Hematopoietic multipotent progenitor cell treated with erythropoietin and hydrocortisone succinate and interleukin-3 and kit ligand, for 15 days (in vitro differentiated cells): ENCODE measurements around the gene TRABD2B.

Experiments used
- DNase-seq: peaks from one replicate; pipeline ENCODE4 v3.0.0-alpha.2; 2015; ENCODE audit warnings: low spot score

Gene TRABD2B

DNA sequence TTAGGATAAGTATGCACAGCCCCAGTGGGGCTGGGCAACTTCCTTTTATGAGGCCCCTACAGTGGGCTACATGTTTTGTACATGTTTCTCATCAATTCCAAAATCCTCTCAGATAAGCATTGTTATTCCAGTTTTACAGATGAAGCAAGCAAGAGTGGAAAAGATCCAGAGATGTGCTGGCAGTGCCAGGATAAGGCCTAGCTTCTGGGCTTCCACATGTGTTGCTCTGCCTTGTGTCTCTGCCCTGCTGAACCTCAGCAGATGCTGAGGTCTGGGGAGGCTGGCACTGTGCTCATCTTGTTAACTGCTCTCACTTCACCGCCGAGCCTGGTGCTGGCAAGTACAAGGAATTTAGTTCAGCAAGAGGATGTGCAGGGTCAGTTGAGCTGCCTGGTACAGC lies 202.1 kb downstream of the TRABD2B start:
- no peak for DNase-seq

DNA sequence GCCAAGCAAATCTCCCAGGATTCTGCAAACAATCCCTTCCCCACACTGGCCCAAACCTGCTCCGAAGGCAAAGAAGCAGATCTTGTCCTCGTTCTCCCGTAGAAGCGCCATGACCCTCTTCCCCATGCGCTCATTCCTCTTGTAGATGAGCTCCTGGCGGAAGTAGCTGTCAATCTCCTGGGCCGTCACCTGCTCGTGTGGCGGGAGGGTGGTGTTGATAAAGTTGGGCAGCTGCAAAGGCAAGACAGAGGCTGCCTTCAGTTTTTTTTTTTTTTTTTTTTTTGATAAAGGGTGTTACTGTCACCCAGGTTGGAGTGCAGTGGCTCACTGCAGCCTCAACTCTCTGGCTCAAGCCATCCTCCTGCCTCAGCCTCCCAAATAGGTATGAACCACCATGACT lies 202.7 kb downstream of the TRABD2B start:
- no peak for DNase-seq

DNA sequence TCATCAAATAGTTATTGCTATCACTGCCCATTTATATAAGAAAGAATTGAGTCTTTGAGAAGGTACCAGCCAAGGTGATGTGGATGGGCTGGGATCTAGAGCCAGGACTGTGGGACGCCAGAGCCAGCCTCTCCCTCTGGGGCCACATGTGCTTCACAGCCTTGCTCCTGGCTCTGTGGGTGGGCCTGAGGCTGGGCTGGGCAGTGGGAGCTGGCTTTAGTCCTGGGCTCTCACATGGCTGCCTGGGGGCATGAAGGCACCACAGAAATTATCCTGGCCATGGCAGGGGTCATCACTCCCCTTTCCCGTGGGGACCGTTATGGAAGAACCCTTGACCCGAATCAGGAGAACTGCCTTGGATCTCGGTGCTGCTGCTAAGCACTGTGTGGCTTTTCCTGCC lies 203.1 kb downstream of the TRABD2B start:
- no peak for DNase-seq

DNA sequence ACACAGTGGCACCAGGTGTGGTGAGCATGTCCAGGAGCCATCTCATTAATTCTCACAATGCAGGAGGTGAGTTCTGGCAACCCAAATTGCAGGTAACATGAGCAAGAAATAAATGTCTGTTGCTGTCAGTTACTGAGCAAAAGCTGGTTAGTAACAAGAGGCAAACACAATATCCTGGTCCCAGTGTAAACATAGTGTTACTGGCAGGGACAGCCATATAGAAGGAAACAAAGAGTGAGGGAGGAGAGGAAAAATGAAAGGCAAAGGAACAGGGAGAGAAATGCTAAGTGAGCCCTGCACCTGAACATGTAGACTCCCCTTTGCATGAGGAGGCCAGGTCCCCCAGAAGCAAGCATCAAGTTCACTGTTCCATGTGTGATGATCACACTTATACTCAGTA lies 203.6 kb downstream of the TRABD2B start:
- DNase-seq: no peak

DNA sequence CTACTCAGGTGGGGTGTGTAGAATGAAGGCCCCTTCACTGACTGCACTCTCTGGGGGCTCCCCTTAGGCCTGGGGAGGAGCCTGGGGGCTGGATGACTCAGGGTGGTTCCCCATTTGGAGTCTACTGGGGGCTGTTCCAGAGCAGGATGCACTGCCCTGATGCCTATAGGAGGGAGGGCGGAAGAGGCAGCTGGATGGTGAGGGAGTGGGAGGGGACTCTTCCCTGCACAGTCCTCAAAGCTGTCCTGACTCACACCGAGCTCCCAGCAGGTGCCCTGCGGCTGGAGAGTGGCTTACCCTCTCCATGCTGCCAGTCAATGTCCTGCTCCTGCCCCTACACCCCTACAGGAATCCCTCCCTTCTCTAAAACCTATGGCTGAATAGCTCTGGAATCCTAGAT lies 204.4 kb downstream of the TRABD2B start:
- DNase-seq: no peak

DNA sequence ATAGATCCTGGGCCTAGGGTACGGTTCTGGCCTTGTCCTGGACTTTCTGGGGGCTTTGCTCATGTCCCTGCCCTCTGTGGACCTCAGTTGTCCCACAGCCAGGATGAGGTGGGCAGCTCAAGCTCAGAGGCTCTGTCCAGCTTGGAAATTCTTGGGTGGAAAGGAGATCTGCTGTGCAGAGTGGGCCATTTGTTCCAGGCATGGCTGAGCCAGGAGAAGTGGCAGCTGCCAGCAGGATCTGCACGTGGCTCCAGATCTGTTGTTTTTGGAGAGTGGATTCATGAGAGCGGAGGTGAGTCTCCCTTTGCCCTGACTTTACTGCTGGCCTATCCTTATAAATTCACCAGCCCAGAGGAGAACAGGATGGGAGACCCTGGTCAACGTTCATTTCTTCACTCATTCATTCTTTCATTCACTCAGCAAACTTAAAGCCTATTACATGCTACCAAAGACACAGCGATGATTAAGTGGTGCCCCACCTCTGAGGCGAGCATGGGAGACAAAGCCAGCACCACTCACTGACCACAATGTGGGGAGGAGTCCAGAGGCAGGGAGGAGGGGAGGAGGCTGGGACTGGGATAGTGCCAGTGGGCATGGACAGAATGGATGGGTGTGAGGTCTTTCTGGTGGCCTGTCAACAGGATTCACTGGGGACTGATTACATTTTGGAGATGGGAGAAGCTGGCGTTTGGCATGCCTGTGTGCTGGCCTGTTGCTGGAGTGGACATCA lies 205.1 kb downstream of the TRABD2B start:
- DNase-seq: no peak

DNA sequence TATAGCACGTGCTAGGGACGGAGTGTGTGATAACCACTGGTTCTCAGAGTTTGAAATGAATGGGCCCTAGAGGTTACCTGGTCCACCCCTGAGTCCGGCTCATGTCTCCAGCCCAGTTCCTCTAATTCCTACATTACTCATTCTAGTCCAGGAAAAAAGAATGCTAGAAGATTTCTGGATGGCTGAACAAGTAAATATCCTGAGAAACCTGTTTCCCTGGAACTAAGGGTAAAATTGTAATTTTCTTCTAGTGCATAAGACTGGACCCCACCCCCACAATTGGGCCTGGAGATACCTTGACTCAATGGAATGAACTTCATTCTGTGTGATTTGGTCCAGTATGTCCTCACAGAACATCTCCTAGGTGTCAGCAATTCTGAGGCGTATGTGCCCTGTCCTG lies 208.4 kb downstream of the TRABD2B start:
- DNase-seq: no peak

DNA sequence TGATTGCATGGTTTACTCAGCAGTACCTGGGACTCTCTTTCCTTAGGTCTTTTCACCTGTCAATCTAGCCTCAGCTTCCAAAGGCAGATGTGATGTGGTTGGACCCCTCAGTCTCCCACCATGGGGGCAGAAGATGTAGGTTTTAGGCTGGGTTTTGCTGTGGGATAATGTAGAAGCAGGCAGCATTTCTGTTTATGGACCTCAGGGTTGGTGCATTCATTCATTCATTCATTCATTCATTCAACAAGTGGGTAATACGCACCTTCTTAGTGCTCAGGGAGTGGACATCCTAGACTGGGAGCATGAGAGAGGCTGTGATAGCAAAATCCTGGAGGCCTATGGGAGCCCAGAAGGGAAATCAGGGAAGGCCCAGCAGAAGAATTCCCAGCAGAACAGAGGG lies 209.6 kb downstream of the TRABD2B start:
- DNase-seq: no peak

DNA sequence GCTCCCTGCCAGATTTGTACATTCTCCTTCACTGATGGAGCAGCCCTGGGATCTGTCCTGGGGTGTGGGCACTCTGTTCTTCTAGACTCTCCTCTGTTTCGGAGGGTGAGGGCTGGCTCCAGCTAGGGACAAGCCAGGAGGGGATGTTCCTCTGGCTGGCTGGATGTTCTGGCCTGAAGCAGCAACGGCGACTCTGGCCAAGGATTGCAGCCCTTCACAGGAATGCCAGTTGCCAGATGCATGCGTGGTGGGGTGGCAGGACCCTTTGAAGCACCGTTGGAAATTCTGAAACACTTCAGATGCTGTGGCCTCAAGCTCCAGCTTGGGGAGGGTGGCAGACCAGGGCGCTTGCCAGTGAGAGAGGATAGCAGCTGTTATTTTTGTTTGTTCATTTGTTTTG lies 210.9 kb downstream of the TRABD2B start:
- DNase-seq: no peak

DNA sequence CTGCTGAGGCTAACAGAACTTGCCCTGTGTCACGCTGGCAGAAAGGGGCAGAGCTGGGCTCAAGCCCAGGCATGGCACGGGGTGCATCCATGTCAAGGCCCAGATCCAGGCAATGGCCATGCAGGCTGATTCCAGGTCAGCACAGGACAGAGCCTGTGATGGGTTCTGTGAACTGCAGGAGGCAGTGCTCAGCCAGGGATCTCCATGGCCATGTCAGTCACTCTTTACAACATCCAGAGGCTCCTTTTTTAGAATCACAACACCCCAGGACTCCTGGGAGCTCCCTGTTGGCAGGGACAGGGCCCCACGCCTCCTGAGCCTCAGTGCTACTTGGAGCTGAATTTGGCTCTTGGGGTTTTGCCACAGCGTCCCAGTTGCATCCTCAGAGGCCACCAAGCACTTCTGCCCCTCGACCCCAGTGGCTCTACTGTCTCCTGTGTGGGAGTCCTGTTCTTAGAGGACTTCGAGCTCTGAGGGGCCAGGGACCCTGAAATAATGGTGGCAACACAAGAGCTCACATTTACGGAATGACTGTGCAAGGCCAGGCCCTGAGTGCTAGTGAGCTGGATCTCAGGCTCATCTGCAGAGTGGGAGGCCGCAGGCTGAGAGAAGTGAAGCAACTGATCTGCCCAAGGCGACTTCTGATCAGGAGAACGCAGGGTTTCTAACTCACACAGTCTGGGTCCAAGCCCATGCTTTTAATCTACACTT lies 211.5 kb downstream of the TRABD2B start:
- DNase-seq: no peak

DNA sequence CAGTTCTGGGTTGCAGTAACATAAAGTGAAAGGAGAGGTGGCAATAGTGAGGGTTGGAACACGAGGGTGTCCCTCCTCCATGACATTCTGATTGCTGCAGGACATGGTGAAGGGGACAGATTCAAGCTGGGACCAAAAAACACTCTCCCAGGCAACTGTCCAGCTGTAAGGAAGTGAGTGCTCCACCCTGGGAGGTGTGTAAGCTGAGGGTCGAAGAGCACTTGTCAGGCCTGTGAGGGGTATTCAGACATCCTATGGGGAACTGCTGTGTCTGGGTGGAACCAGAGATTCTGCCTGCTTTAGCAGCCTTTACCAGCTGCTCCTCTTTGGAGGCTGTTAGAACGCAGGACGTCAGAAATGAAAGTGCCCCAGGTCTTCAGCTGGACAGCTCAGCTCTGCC lies 212.1 kb downstream of the TRABD2B start:
- DNase-seq: no peak

DNA sequence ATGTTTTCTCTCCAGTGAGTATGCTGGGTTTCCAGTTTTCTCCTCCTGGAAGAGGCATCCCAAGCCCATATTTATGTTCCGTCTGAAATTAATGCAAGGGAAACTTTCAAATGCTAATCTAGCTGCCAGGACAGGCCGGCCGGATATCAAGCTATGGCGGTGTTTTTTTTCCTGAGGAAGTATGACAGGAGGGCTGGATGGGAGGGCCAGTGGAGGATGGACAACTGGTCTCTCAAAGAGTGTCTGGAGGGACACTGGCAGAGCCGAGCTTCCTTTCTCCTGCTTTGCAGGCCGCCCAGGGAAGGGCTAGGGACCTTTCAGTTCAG lies 212.7 kb downstream of the TRABD2B start:
- no peak for DNase-seq

DNA sequence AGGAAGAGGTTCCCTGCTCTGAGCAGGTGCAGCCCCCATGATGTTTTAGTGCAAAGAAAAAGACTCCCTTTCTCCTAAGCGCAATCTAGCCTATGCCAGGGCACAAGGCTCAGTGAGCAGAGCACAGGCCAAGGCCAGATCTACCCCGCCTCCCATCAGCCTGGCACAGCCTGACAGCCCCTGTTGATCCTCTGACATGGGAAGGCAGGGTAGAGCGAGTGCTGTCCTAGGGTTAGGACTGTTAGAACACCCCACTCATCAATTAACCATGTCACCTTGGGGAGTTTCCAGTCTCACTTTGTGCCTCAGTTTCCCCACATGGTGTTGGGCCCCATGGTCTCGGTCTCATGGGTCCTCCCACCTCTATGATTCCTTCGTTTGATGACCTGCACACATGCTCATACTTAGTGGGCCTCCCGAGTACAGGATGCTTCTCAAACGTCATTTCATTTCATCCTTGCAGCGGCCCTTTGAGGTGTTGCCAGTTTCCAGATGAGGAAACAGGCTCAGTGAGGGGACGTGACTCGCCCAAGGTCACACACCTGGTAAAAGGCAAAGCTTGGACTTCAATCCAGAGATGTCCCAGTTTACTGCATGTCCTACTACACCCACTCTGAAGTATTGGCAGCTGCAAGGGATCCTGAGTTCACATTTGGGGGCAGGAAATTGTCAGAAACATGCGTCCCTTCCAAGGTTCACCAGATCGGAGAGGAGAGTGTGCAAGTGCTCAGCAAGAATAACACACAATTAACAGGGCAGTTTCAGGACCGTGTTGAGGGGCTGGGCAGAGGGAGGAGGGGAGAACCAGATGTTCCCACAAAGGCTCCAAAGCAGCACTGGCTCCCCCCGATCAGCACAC lies 213.3 kb downstream of the TRABD2B start:
- no peak for DNase-seq

DNA sequence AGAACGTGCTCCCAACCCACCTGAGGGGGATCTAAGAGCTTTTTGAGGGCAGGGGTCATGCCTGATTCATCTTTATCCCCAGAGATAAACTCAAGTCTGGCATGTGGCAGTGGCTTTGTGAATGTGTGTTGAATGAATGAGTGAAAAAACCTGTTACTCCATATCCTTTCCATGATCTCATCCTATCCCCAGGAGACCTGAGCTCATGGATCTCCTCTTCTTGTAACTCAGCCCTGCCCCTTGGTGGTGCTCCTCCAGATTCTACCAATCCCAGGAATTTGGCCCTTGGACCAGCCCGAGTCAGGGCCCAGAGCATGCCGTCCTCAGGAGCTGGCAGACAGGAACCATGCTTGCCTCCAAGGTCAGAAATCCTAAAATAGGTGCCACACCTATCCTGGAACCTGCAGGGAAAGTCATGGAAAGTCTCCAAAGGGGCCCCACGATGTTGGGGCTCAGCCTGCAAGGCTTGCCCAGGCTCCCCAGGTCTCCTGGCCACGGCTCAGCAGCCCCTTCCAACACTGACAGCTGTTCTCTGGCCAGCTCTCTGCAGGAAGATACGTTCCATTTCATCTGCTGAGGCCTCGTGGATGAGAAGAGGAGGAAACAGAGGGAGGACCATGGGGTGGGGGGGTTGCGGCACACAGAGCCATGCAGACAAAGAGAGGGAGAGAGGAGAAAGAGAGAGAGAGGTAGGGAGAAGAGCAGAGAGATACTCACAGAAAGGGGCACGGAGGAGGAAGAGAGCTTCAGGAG lies 214.6 kb downstream of the TRABD2B start:
- no peak for DNase-seq

DNA sequence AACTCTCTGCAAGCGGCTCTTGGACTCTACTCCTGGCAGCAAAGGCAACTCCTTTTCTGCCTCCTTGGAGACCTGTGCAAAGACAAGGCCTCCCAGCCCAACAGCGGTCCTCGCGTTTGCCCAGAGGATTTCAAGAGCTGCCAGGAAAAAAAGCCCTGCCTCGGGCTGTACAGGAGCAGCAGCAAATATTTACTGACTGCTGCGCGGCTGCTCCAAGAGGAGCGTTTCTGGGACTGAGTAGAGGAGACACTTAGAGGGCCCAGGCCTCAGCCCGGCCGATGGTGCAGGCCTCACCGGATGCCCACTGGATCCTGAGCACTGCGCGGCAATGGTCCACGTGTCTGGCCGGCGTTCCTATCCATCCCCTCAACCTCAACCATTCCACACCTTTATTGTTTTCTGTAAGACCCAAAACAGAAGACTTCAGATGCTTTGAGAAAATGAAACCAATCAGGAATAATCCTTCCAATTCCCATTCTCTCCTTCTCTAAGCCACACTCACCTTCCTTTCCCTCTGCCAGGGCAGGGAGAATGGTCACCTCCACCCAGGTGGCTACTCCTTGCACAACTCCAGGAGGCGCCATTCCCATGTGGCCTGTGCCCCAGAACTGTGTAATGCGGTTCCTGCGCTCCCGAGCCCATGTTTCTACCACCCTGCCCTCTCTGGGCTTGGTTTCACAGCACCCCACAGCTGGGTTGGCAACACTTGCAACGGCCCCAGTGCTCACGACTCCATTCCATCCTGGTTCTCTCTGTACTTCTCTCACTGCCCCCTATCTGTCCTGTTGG lies 215.8 kb downstream of the TRABD2B start:
- no peak for DNase-seq

DNA sequence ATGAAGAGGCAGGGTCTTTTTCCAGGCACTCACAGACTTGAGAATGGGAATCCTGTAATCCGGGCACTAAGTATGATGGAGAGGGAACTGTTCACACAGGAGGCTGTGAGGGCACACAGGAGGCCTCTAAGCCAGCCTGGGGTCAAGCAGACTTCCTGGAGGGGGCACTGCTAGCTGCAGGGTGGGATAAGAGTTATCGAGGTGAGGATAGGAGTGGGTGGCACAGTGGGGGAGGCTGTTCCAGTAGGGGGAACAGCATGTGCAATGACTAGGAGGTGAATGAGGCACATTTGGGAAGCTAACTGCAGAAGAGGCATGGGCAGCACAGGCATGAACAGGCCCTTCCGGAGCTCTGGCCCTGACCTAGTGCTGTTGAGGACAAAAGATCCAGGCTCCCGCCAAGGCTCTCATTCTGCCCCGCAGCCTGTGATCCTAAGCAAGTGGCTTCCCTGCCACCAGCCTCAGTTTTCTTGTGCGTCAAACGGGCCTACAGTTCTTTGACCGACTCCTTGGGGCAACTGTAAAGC lies 216.7 kb downstream of the TRABD2B start:
- DNase-seq: no peak

DNA sequence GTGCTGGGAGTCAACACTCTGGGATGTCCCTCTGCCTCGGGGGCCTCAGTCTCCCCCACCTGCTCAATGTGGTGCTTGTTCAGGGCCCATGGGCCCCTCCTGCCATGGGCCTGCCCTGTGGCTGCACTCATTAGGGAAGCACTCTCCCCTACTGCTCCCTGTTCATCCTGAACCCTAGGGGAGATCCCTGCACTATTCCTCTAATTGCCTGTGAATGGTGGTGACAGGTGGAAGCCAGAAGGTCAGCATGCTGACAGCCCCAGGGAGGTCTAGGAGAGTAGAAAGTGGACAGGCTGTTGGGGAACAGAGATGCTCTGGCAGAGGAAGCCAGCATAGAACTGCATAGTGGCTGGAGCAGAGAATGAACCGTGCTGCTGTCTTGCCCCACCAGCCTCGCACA lies 217.6 kb downstream of the TRABD2B start:
- no peak for DNase-seq

DNA sequence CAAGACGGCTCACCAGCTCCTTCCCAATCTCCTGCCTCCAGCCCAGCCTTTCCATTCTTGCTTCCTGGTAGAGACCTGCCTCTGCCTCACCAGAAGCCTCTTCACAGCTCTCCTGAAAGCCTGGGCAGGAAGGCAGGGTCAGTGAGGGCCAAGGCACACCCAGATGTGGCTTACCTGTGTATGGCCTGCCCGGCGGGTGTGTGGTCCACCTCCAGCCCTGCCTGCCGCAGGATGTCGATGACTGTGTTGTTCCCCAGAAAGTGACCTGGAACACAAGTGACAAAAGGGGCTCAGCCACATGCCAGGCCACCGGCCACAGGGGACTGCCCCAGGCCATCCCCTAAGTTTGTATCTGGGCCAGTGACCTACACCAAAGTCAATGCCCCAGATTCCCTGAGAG lies 218.9 kb downstream of the TRABD2B start:
- DNase-seq: no peak

DNA sequence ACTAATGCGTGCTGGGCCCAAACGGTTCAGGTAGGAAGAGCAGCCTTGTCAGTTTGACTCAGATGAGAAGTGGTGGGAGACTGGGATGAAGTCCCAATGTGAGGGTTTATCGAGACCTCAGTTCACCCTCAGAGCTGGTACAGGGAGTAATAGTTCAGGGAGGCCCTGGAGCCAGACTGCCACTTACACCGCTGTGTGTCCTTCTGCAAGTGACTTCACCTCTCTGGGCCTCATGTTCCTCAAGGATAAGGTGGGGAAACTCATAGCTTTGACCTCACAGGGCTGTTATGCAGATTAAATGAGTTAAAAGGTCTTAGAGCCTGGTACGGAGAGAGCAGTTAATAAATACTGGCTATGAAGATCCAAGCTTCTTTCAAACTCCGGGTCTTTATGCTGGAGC lies 219.9 kb downstream of the TRABD2B start:
- no peak for DNase-seq

DNA sequence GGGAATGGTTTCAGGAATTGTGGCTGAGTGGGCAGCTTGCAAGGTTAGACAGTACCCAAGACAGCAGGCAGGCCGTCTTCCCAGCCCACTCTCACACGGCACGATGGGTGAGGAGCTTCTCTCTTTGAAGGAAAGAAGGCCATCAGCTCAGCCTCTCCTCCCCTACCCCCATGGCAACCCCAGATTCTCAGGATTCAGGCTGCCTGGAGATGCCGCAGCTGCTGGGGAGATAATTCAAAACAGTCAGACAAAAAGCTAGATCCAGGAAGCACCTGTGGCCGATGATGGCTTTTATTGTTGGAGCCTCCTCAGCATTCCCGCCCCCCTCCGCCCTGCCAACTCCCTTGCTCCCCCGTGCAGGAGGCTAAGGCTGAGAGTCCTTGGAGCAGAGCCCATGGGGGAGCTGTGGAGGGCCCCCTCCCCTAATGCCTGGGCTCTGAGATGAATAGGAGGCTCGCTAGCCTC lies 220.5 kb downstream of the TRABD2B start:
- no peak for DNase-seq
